Liver (tissue), 9 donors: ENCODE results near the gene ERI3. TPM values are rescaled to one million over a fixed set of nuclear protein-coding genes. Genes with fewer than 3 reads are reported as not detected.

ENCODE experiments used
- DNase-seq: peaks from one replicate; pipeline ENCODE4 v3.0.0-alpha.2; 2017; ENCODE audit warnings: low spot score
- H3K27ac ChIP-seq, 2 donors: one replicate each; pipeline ENCODE4 v1.7.0; 2013; ENCODE audit warnings: inconsistent platforms in 2 of 2, low read length in 2 of 2, control low read depth in 1 of 2, low read depth in 1 of 2, mild to moderate bottlenecking in 1 of 2
- H3K27me3 ChIP-seq, 4 donors: one replicate each; pipeline versions ENCODE4 v1.6.1 to v1.7.0; 2013; ENCODE audit warnings: low read length in 3 of 4, inconsistent platforms in 1 of 4, mild to moderate bottlenecking in 1 of 4, moderate library complexity in 1 of 4; ENCODE audit not compliant: control insufficient read depth in 4 of 4, insufficient read depth in 4 of 4
- H3K36me3 ChIP-seq, 4 donors: one replicate each; pipeline versions ENCODE4 v1.6.1 to v1.7.0; 2013; ENCODE audit warnings: low read length in 3 of 4, mild to moderate bottlenecking in 3 of 4, low read depth in 1 of 4, moderate library complexity in 1 of 4; ENCODE audit not compliant: control insufficient read depth in 4 of 4, insufficient read depth in 3 of 4
- H3K4me1 ChIP-seq, 4 donors: one replicate each; pipeline versions ENCODE4 v1.6.1 to v1.7.0; 2013; ENCODE audit warnings: low read length in 3 of 4, mild to moderate bottlenecking in 3 of 4, moderate library complexity in 1 of 4; ENCODE audit not compliant: control insufficient read depth in 4 of 4, insufficient read depth in 4 of 4
- H3K4me3 ChIP-seq, 3 donors: one replicate each; pipeline versions ENCODE4 v1.6.1 to v1.7.0; 2013; ENCODE audit warnings: low read length in 3 of 3, control low read depth in 1 of 3, low read depth in 1 of 3, mild to moderate bottlenecking in 1 of 3
- H3K9ac ChIP-seq, 2 donors: one replicate each; pipeline ENCODE4 v1.7.0; 2013; ENCODE audit warnings: low read length in 2 of 2, mild to moderate bottlenecking in 2 of 2, moderate library complexity in 2 of 2, control low read depth in 1 of 2, low read depth in 1 of 2
- H3K9me3 ChIP-seq, 4 donors: one replicate each; pipeline versions ENCODE4 v1.6.1 to v1.7.0; 2013; ENCODE audit warnings: low read length in 3 of 4; ENCODE audit not compliant: control insufficient read depth in 4 of 4
- EGR1 ChIP-seq, 2 donors: IDR thresholded peaks; 2 replicates each; pipeline ENCODE4 v1.6.1; 2016 to 2018; ENCODE audit warnings: antibody characterized with exemption in 2 of 2, low read depth in 2 of 2
- FOXA1 ChIP-seq: IDR thresholded peaks from 2 replicates; pipeline ENCODE4 v1.6.1; 2016; ENCODE audit warnings: antibody characterized with exemption
- FOXA2 ChIP-seq: IDR thresholded peaks from 2 replicates; pipeline ENCODE4 v1.6.1; 2016; ENCODE audit warnings: antibody characterized with exemption
- GABPA ChIP-seq, 2 donors: IDR thresholded peaks in 1 of 2; conservative IDR thresholded peaks in 1 of 2; 2 replicates each; pipeline ENCODE4 v1.6.1; 2016; ENCODE audit warnings: antibody characterized with exemption in 2 of 2, mild to moderate bottlenecking in 1 of 2, moderate library complexity in 1 of 2
- HNF4A ChIP-seq, 2 donors: conservative IDR thresholded peaks; 2 replicates each; pipeline ENCODE4 v1.6.1; 2016; ENCODE audit warnings: antibody characterized with exemption in 2 of 2, mild to moderate bottlenecking in 2 of 2
- HNF4G ChIP-seq: IDR thresholded peaks from 2 replicates; pipeline ENCODE4 v1.6.1; 2016; ENCODE audit warnings: antibody characterized with exemption
- JUND ChIP-seq, 2 donors: IDR thresholded peaks; 2 replicates each; pipeline ENCODE4 v1.6.1; 2016; ENCODE audit warnings: antibody characterized with exemption in 2 of 2
- NR2F2 ChIP-seq: IDR thresholded peaks from 2 replicates; pipeline ENCODE4 v1.6.1; 2016; ENCODE audit warnings: antibody characterized with exemption
- RAD21 ChIP-seq, 2 donors: IDR thresholded peaks; 2 replicates each; pipeline ENCODE4 v1.6.1; 2016; ENCODE audit warnings: antibody characterized with exemption in 2 of 2, mild to moderate bottlenecking in 2 of 2
- RXRA ChIP-seq, 2 donors: IDR thresholded peaks; 2 replicates each; pipeline ENCODE4 v1.6.1; 2017 to 2018; ENCODE audit warnings: antibody characterized with exemption in 2 of 2, mild to moderate bottlenecking in 1 of 2
- SP1 ChIP-seq: IDR thresholded peaks from 2 replicates; pipeline ENCODE4 v1.6.1; 2018; ENCODE audit warnings: antibody characterized with exemption, mild to moderate bottlenecking
- TAF1 ChIP-seq: conservative IDR thresholded peaks from 2 replicates; pipeline ENCODE4 v1.6.1; 2016; ENCODE audit warnings: antibody characterized with exemption, mild to moderate bottlenecking
- YY1 ChIP-seq: IDR thresholded peaks from 2 replicates; pipeline ENCODE4 v1.6.1; 2016; ENCODE audit warnings: antibody characterized with exemption, mild to moderate bottlenecking
- WGBS: extraction: QIAGEN DNeasy Blood & Tissue Kit; methylation state at CpG from one replicate; pipeline ENCODE4 v1.1.7; 2013; 5-methylcytosine and 5-hydroxymethylcytosine counted together
- polyA plus RNA-seq, 2 donors: library from polyadenylated mRNA; stranded (reverse) in 1 of 2; unstranded in 1 of 2; fragments of 200-250 nt in 1 of 2; fragments of >200 nt in 1 of 2; fragmentation: Nextera tagmentation in 1 of 2; extraction: Ambion mirVana in 1 of 2; gene quantifications; one replicate each; pipeline versions ENCODE4 v1.2.1 to v1.2.3, GENCODE V29; 2013 to 2015
- total RNA-seq, 2 donors: library from RNA; depleted of rRNA; stranded (reverse); fragments of >200 nt; gene quantifications; one replicate each; pipeline ENCODE4 v1.2.3, GENCODE V29; 2014
- TF ChIP-seq, protein P1 (sequence below): IDR thresholded peaks from 2 replicates; pipeline ENCODE4 v1.6.1; 2016; ENCODE audit warnings: antibody characterized with exemption
- TF ChIP-seq, protein P2 (sequence below): IDR thresholded peaks from 2 replicates; pipeline ENCODE4 v1.6.1; 2016; ENCODE audit warnings: antibody characterized with exemption, mild to moderate bottlenecking
- TF ChIP-seq, protein P3 (sequence below): IDR thresholded peaks from 2 replicates; pipeline ENCODE4 v1.6.1; 2016; ENCODE audit warnings: antibody characterized with exemption
- TF ChIP-seq, protein P4 (sequence below): fragments of 150-350 bp; IDR thresholded peaks from 2 replicates; pipeline ENCODE4 v1.5.1; 2017; ENCODE audit warnings: improper control_type of control experiment, low read depth, low read length; ENCODE audit not compliant: missing input control
- donor health status: healthy.
- donor health status: healthy.
- donor health status: healthy.
- donor health status: healthy.
- donor health status: healthy.

The ERI3 gene
- total and polyA plus RNA-seq, 4 donors, result 15.7 to 23.8 (median 21.3) TPM

DNA sequence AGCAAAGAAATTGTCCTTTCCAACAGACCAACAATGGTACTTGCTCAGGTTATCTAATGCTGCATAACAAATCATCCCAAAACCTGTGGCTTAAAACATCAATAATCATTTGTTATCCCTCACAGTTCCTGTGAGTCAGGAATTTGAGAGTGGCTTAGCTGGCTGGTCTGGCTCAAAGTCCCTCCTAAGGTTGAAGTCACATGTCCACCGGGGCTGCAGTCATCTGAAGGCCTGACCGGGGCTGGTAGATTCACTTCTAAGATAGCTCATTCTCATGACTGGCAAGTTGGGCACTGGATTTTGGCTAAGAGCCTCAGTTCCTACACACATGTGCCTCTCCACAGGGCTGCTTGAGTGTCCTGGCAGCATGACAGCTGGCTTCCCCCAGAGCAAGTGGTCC lies 16.9 kb downstream of the ERI3 start:
- no peak for DNase-seq
- Histone ChIP-seq H3K9me3 (no peaks in the 10 kb centered on the region), H3K27ac (no peak overlapping the region), H3K4me1 (no peaks in the 10 kb centered on the region), H3K4me3 (no peak overlapping the region), H3K27me3 (no peaks in the 10 kb centered on the region), H3K36me3 (peaks cover 1 to 19% (median 15%) of the 10 kb centered on the region in 4 donors), H3K9ac (no peak overlapping the region)
- 96% methylated on average over 2 of the region's 2 CpGs for WGBS
- TF ChIP-seq HNF4A (conservative IDR thresholded peaks at IDR 0.05), result no peak
- no peak for TF ChIP-seq YY1
- TF ChIP-seq SP1, result no peak
- TF ChIP-seq, protein P1, sequence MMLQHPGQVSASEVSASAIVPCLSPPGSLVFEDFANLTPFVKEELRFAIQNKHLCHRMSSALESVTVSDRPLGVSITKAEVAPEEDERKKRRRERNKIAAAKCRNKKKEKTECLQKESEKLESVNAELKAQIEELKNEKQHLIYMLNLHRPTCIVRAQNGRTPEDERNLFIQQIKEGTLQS, result no peak
- TF ChIP-seq JUND (IDR thresholded peaks at IDR 0.05), result no peak
- no peak for TF ChIP-seq NR2F2
- no peak for TF ChIP-seq HNF4G
- TF ChIP-seq EGR1 (IDR thresholded peaks at IDR 0.05; ENCODE audit: low read depth in 2 of 2), result no peak
- TF ChIP-seq RAD21 (IDR thresholded peaks at IDR 0.05), result no peak
- TF ChIP-seq GABPA (IDR thresholded peaks at IDR 0.05 in 1 of 2, conservative IDR thresholded peaks at IDR 0.05 in 1 of 2), result no peak
- TF ChIP-seq FOXA1, result no peak

DNA sequence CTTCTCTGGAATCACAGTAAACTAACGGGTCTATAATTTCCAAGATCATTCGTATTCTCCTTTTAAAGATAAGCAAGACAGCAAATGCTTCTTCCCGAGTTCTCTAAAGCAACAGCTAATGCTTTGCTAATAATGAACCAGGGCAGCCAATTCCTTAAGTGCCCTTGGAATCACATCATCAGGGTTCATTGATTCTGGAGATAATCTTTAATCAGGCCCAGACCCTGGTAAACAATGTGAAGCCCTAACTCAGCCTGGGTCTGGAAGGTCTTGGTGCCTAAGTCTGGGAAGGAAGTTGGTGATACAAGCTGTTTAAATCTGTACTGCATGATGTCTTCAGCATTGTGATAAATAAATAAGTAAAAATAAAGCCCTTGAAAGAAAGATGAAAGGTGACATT lies 18.4 kb downstream of the ERI3 start:
- Histone ChIP-seq H3K27me3 (no peaks in the 10 kb centered on the region), H3K4me1 (no peaks in the 10 kb centered on the region), H3K36me3 (peaks cover 1 to 19% (median 16%) of the 10 kb centered on the region in 4 donors), H3K27ac (no peak overlapping the region), H3K4me3 (no peak overlapping the region), H3K9ac (no peak overlapping the region), H3K9me3 (no peaks in the 10 kb centered on the region)
- 89% methylated on average over 3 of the region's 3 CpGs for WGBS
- TF ChIP-seq YY1 (no peak), RXRA (IDR thresholded peaks at IDR 0.05) (no peak), HNF4G (no peak), TAF1 (no peak), JUND (IDR thresholded peaks at IDR 0.05) (no peak), RAD21 (IDR thresholded peaks at IDR 0.05) (no peak), FOXA2 (no peak), FOXA1 (no peak), EGR1 (IDR thresholded peaks at IDR 0.05; ENCODE audit: low read depth in 2 of 2) (no peak), SP1 (no peak), NR2F2 (no peak), HNF4A (conservative IDR thresholded peaks at IDR 0.05) (no peak)
- TF ChIP-seq, protein P1, result no peak
- TF ChIP-seq, protein P2, sequence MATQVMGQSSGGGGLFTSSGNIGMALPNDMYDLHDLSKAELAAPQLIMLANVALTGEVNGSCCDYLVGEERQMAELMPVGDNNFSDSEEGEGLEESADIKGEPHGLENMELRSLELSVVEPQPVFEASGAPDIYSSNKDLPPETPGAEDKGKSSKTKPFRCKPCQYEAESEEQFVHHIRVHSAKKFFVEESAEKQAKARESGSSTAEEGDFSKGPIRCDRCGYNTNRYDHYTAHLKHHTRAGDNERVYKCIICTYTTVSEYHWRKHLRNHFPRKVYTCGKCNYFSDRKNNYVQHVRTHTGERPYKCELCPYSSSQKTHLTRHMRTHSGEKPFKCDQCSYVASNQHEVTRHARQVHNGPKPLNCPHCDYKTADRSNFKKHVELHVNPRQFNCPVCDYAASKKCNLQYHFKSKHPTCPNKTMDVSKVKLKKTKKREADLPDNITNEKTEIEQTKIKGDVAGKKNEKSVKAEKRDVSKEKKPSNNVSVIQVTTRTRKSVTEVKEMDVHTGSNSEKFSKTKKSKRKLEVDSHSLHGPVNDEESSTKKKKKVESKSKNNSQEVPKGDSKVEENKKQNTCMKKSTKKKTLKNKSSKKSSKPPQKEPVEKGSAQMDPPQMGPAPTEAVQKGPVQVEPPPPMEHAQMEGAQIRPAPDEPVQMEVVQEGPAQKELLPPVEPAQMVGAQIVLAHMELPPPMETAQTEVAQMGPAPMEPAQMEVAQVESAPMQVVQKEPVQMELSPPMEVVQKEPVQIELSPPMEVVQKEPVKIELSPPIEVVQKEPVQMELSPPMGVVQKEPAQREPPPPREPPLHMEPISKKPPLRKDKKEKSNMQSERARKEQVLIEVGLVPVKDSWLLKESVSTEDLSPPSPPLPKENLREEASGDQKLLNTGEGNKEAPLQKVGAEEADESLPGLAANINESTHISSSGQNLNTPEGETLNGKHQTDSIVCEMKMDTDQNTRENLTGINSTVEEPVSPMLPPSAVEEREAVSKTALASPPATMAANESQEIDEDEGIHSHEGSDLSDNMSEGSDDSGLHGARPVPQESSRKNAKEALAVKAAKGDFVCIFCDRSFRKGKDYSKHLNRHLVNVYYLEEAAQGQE, result no peak
- TF ChIP-seq, protein P3, sequence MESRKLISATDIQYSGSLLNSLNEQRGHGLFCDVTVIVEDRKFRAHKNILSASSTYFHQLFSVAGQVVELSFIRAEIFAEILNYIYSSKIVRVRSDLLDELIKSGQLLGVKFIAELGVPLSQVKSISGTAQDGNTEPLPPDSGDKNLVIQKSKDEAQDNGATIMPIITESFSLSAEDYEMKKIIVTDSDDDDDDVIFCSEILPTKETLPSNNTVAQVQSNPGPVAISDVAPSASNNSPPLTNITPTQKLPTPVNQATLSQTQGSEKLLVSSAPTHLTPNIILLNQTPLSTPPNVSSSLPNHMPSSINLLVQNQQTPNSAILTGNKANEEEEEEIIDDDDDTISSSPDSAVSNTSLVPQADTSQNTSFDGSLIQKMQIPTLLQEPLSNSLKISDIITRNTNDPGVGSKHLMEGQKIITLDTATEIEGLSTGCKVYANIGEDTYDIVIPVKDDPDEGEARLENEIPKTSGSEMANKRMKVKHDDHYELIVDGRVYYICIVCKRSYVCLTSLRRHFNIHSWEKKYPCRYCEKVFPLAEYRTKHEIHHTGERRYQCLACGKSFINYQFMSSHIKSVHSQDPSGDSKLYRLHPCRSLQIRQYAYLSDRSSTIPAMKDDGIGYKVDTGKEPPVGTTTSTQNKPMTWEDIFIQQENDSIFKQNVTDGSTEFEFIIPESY, result no peak
- TF ChIP-seq, protein P4, sequence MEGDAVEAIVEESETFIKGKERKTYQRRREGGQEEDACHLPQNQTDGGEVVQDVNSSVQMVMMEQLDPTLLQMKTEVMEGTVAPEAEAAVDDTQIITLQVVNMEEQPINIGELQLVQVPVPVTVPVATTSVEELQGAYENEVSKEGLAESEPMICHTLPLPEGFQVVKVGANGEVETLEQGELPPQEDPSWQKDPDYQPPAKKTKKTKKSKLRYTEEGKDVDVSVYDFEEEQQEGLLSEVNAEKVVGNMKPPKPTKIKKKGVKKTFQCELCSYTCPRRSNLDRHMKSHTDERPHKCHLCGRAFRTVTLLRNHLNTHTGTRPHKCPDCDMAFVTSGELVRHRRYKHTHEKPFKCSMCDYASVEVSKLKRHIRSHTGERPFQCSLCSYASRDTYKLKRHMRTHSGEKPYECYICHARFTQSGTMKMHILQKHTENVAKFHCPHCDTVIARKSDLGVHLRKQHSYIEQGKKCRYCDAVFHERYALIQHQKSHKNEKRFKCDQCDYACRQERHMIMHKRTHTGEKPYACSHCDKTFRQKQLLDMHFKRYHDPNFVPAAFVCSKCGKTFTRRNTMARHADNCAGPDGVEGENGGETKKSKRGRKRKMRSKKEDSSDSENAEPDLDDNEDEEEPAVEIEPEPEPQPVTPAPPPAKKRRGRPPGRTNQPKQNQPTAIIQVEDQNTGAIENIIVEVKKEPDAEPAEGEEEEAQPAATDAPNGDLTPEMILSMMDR, result no peak
- DNase-seq, result no peak
